Right lobe of liver (tissue), 4 donors: ENCODE results near the gene HRH2.

ENCODE experiments used
- POLR2A ChIP-seq: fragments of 450-650 bp; IDR thresholded peaks from one replicate; pipeline ENCODE4 v1.6.1; 2017; ENCODE audit warnings: antibody characterized with exemption, mild to moderate bottlenecking
- TF ChIP-seq, protein P1 (sequence below), 4 donors: fragments of 200-600 bp in 3 of 4; fragments of 450-650 bp in 1 of 4; IDR thresholded peaks; one replicate each; pipeline versions ENCODE4 v1.5.1 to v1.8.0; 2016 to 2022; ENCODE audit warnings: antibody characterized with exemption in 4 of 4, mild to moderate bottlenecking in 2 of 4
- donor health status: DM: no; HTN: no; CAD: no.
- donor health status: DM: no; HTN: no; CAD: no.
- donor health status: DM: no; HTN: yes; CAD: no.

DNA sequence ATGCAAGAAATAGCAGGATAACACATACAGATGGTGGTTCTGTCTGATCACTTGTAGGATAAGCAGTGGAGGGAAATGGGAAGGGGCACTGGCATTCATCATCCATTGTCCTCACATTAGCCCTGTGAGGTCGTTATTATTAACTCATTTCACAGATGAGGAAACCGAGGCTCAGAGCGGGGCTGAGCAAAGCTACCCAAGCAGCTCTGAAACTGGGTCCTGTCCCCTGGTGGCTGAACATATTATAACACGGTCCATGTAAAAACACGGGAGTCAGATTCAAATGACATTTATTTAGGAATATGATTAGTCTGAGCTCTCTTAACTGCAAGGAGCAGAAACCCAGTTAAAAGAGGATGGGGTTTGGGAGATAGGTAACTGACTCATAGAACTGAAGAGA is 43.1 kb downstream of the HRH2 start:
- TF ChIP-seq, protein P1, sequence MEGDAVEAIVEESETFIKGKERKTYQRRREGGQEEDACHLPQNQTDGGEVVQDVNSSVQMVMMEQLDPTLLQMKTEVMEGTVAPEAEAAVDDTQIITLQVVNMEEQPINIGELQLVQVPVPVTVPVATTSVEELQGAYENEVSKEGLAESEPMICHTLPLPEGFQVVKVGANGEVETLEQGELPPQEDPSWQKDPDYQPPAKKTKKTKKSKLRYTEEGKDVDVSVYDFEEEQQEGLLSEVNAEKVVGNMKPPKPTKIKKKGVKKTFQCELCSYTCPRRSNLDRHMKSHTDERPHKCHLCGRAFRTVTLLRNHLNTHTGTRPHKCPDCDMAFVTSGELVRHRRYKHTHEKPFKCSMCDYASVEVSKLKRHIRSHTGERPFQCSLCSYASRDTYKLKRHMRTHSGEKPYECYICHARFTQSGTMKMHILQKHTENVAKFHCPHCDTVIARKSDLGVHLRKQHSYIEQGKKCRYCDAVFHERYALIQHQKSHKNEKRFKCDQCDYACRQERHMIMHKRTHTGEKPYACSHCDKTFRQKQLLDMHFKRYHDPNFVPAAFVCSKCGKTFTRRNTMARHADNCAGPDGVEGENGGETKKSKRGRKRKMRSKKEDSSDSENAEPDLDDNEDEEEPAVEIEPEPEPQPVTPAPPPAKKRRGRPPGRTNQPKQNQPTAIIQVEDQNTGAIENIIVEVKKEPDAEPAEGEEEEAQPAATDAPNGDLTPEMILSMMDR (IDR thresholded peaks at IDR 0.05), result peak; percentile 27 to 38 (median 34)
- TF ChIP-seq POLR2A, result no peak
